ENCODE measurements around the gene SLC26A9. TPM values are rescaled to one million over a fixed set of nuclear protein-coding genes. Genes with fewer than 3 reads are reported as not detected.

SLC26A9 gene
- total and polyA plus RNA-seq, 10 of the 15 experiments (the other 5 are each of a cell fraction or from before 2014, with no cell fraction given): 0.09 to 0.40 (median 0.17) TPM

DNA sequence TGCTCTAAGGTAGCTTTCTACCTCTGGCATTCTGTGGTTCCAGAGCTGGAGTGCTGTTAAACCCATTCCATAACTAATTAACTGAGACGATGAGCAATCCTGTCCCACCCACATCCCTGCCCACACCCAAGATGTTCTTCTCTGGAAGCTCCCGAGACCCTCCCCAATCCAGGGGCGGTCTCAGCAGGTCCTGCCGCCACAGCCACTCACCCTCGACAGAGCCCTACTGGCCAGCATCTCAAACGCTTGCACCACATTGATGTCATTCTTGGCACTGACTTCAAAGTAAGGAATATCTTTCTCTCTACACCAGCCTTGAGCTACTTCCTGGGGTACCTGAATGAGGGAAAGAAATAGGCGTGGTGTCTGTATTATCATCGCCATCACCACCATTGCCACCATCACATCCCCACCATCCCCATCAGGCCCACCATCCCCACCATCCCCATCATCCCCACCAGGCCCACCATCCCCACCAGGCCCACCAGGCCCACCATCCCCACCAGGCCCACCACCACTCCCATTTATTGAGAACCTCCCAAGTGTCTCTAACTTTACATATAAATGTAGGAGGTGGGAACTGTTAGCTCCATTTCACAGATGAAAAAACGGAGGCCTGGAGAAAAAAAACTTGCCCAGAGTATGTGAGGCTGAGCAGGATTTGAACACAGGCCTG lies 42.2 kb upstream of the SLC26A9 start (continued):
- TF ChIP-seq, protein P1, sequence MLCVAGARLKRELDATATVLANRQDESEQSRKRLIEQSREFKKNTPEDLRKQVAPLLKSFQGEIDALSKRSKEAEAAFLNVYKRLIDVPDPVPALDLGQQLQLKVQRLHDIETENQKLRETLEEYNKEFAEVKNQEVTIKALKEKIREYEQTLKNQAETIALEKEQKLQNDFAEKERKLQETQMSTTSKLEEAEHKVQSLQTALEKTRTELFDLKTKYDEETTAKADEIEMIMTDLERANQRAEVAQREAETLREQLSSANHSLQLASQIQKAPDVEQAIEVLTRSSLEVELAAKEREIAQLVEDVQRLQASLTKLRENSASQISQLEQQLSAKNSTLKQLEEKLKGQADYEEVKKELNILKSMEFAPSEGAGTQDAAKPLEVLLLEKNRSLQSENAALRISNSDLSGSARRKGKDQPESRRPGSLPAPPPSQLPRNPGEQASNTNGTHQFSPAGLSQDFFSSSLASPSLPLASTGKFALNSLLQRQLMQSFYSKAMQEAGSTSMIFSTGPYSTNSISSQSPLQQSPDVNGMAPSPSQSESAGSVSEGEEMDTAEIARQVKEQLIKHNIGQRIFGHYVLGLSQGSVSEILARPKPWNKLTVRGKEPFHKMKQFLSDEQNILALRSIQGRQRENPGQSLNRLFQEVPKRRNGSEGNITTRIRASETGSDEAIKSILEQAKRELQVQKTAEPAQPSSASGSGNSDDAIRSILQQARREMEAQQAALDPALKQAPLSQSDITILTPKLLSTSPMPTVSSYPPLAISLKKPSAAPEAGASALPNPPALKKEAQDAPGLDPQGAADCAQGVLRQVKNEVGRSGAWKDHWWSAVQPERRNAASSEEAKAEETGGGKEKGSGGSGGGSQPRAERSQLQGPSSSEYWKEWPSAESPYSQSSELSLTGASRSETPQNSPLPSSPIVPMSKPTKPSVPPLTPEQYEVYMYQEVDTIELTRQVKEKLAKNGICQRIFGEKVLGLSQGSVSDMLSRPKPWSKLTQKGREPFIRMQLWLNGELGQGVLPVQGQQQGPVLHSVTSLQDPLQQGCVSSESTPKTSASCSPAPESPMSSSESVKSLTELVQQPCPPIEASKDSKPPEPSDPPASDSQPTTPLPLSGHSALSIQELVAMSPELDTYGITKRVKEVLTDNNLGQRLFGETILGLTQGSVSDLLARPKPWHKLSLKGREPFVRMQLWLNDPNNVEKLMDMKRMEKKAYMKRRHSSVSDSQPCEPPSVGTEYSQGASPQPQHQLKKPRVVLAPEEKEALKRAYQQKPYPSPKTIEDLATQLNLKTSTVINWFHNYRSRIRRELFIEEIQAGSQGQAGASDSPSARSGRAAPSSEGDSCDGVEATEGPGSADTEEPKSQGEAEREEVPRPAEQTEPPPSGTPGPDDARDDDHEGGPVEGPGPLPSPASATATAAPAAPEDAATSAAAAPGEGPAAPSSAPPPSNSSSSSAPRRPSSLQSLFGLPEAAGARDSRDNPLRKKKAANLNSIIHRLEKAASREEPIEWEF (IDR thresholded peaks at IDR 0.05; ENCODE audit: insufficient replicate concordance, low read depth, low read length): no peak
- TF ChIP-seq, protein P2, sequence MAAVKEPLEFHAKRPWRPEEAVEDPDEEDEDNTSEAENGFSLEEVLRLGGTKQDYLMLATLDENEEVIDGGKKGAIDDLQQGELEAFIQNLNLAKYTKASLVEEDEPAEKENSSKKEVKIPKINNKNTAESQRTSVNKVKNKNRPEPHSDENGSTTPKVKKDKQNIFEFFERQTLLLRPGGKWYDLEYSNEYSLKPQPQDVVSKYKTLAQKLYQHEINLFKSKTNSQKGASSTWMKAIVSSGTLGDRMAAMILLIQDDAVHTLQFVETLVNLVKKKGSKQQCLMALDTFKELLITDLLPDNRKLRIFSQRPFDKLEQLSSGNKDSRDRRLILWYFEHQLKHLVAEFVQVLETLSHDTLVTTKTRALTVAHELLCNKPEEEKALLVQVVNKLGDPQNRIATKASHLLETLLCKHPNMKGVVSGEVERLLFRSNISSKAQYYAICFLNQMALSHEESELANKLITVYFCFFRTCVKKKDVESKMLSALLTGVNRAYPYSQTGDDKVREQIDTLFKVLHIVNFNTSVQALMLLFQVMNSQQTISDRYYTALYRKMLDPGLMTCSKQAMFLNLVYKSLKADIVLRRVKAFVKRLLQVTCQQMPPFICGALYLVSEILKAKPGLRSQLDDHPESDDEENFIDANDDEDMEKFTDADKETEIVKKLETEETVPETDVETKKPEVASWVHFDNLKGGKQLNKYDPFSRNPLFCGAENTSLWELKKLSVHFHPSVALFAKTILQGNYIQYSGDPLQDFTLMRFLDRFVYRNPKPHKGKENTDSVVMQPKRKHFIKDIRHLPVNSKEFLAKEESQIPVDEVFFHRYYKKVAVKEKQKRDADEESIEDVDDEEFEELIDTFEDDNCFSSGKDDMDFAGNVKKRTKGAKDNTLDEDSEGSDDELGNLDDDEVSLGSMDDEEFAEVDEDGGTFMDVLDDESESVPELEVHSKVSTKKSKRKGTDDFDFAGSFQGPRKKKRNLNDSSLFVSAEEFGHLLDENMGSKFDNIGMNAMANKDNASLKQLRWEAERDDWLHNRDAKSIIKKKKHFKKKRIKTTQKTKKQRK (IDR thresholded peaks at IDR 0.05; ENCODE audit: low read depth, low read length): no peak
